PFSK-1 (cell line): ENCODE data around the gene PLPPR2.

Experiments used
- FOXP2 ChIP-seq: optimal IDR thresholded peaks from 2 replicates; pipeline ENCODE3; 2011; ENCODE audit warnings: borderline replicate concordance, control low read depth, inconsistent platforms; ENCODE audit not compliant: insufficient read depth; ENCODE audit errors: extremely low read length, extremely low read depth
- POLR2AphosphoS5 ChIP-seq: IDR thresholded peaks from 2 replicates; pipeline ENCODE4 v1.6.1; 2012; ENCODE audit warnings: low read depth, mild to moderate bottlenecking, control low read depth, low read length, moderate library complexity
- REST ChIP-seq, 2 experiments: IDR thresholded peaks; 2 replicates each; pipeline versions ENCODE4 v1.6.1 to v1.8.0; 2011 to 2012; ENCODE audit warnings: low read depth in 2 of 2, low read length in 2 of 2, control low read depth in 1 of 2, inconsistent platforms in 1 of 2, mild to moderate bottlenecking in 1 of 2, moderate library complexity in 1 of 2; ENCODE audit not compliant: insufficient read depth in 1 of 2
- SIN3A ChIP-seq: IDR thresholded peaks from 2 replicates; pipeline ENCODE4 v1.6.1; 2012; ENCODE audit warnings: mild to moderate bottlenecking, low read length, moderate library complexity, borderline replicate concordance; ENCODE audit not compliant: insufficient read depth
- TAF1 ChIP-seq: IDR thresholded peaks from 2 replicates; pipeline ENCODE4 v1.6.1; 2012; ENCODE audit warnings: low read length, control low read depth, borderline replicate concordance; ENCODE audit not compliant: insufficient read depth

PLPPR2 gene

DNA sequence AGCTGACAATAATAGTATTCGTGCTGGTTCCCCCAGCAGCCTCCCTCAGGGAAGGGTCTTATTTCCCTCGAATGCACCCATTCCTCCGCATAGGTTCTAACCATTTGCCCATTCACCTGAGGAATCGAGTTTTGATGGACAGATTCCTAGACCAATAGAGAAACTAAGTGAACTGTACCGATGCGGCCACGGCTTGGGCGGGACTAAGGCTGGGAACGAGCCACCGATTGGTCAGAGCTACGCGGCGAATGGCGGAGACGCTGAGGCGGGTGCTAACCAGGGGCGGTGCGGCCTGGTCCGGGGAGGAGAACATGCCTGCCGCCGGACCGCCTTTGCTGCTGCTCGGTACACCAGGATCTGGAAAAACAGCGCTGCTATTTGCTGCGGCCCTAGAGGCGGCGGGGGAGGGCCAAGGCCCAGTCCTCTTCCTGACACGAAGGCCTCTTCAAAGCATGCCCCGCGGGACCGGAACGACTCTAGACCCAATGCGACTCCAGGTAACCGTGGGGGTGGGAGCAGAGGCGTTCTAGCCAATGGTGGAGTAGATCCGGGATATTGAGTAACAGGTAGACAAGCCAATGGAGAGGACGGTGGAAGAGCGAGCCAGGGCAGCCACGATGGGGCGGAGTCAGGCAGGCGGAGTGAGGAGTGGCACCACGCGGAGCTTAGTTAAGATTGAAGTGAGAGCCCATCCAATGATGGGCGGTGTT is 19.4 kb downstream of the PLPPR2 start, which contains the start of gene SWSAP1:
Gene SWSAP1, plus strand, starts transcription at position 234 of the 710 bp plus-strand sequence. Its CDS starts 15 bp downstream, at position 249.
- TF ChIP-seq POLR2AphosphoS5 (peak; percentile 75), FOXP2 (peak; percentile 46), REST (IDR thresholded peaks at IDR 0.05; ENCODE audit: insufficient read depth in 1 of 2, low read depth in 2 of 2, low read length in 2 of 2) (no peak)

DNA sequence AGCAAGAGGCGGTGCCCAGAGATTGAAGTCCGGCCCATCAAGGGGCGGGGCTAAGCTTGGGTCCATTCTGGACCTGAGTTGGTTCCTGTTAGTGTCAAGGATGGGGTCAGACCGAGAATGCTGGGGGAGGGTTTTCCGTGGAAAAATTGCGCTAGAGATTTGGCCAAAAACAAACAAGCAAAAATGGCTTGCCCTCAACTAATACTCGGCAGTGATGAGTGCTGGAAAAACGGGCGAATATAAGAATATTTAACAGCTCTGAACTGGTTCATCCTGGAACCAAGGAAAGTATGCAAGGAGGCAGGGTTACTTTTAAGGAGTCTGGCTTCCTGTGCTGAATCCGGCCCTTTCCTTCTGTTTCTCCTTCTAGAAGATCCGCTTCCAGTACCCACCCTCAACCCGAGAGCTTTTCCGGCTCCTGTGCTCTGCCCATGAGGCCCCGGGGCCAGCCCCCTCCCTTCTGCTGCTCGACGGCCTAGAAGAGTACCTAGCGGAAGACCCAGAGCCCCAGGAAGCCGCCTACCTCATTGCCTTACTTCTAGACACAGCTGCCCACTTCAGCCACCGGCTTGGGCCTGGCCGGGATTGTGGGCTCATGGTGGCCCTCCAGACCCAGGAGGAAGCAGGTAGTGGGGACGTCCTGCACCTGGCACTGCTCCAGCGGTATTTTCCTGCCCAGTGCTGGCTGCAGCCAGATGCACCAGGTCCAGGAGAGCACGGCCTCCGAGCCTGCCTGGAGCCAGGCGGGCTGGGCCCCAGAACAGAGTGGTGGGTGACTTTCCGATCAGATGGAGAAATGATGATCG is 20.1 kb downstream of the PLPPR2 start:
- TF ChIP-seq FOXP2 (no peak), SIN3A (no peak), POLR2AphosphoS5 (peak; percentile 94), REST (IDR thresholded peaks at IDR 0.05; ENCODE audit: insufficient read depth in 1 of 2, low read depth in 2 of 2, low read length in 2 of 2) (0 out of 4 replicates have a peak, but pooled peaks of 1 of the 2 experiments have one; percentile 42), TAF1 (peak; percentile 80; the same call in 1 of the 2 replicates)

DNA sequence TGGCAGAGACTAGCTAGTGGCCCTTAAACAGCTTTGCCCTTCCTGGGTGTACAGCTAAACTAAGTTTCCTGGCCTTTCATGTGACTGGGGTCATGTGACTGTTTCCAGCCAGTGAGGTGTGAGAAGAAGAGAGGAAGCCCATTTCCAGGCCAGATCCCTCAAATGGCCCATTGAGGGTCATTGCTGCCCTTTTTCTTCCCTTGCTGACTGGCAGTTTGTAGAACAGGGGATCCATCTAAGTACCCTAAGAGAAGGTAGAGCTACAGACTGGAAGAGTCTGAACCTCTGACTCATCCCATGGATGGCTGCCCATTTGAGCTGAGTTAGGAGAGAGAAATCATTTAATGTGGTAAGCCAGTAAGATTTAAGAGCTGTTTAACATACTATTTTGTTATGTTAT is 22.0 kb downstream of the PLPPR2 start:
- TF ChIP-seq TAF1 (no peak), FOXP2 (no peak), SIN3A (no peak), REST (IDR thresholded peaks at IDR 0.05; ENCODE audit: insufficient read depth in 1 of 2, low read depth in 2 of 2, low read length in 2 of 2) (no peak), POLR2AphosphoS5 (no peak; the same call in 1 of the 2 replicates)

DNA sequence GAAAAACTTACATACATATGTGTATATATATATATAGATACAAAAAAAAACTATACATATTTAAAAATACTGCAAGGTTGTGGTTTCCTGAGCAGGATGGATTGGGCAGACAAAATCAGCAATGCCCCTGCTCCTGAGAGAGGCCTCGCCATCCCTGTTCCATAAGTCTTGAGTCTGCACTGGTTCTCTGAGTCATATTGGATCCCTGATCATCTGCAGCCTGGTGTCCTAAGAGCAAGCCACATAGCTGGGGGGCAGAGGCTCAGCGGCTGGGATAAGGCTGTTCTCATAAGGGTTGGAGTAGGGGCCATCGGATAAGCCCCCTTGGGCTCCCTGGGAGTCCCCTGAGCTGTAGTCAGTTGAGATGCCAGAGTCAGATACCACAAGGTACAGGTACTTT is 22.5 kb downstream of the PLPPR2 start:
- TF ChIP-seq REST (IDR thresholded peaks at IDR 0.05; ENCODE audit: insufficient read depth in 1 of 2, low read depth in 2 of 2, low read length in 2 of 2) = no peak
